GM18858 (cell line): Measurements from ENCODE around the gene PPM1F.

Experiments used
- ATAC-seq: cut with Tn5 transposase; IDR thresholded peaks from one replicate; pipeline ENCODE4 v1.9.1; 2021; ENCODE audit not compliant: unreplicated experiment

Gene PPM1F

DNA sequence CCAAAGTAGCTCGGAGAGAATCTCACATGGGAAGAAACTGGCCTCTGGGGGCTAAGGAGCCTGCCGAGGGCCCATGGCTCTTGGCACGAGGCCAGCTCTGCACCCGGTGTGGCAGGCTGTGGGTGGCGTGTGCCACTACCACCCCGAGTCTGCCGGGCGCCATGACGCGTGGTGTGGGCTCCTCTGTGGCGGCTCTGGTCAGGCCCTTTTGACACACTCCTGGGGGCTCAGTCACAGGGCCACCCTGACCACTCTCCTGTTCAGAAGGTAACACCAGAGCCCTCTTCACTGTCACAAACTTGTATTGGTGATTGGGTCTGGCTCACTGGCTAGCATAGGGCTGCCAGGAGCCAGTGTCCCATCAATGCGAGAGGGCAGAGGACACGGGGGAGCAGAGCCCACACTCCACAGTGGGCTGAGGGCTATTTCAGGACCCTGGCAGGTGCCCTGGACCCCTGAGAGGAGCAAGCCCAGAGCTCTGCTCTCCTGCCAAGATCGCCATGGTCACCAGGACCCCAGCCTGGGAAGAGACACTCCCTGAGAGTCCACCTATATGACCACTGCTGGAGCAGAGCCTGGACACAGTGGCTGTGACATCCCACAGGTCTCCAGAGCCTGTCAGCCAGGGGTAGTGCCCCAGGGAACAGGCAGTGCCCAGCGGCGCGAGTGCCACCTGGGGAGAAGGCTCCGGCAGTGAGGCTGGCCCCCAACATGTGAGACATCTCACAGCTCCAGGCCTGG is 8.6 kb upstream of the PPM1F start:
- no peak for ATAC-seq

GRCh38 chr22:21960200-21961126 is 7.8 kb upstream of the PPM1F start:
- ATAC-seq = no peak

DNA sequence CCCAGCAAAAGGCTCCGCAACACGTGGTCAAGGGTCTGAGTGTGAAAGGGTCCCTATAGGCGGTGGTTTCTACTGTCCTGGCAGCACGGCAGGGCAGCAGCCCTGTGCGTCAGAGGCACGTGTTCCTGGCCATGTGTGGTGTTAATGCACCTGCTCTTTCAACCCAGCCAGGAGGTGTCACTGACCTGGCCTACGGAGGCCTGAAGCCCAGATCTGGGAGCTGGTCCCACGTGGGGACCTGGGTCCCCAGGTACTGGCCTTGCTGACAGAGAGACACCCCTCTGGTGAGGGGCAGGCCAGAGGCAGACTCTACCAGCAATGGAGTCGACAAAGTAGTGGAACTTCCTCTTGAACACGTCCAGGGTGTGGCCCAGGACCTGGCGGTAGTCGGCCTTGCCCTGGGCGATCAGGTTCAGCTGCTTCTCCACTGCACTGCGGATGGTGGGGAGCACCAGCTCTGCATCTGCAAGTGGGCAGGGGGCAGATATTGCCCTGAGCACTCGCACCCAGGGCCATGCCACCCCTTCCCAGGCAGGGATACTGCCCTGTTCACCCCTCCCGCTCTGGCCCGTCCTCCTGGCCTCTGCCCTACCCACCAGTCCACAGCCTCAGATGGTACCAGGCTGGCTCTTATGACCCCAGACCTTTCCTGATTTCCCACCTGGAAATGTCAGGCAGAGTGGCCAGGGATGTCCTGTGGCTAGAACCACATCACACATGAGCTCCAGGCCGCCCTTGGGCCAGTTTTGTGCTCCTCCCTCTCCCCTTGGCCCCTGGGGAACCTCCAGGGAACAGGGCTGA is 6.8 kb upstream of the PPM1F start:
- ATAC-seq = no peak

GRCh38 chr22:21958360-21959273 is 6.0 kb upstream of the PPM1F start:
- no peak for ATAC-seq

DNA sequence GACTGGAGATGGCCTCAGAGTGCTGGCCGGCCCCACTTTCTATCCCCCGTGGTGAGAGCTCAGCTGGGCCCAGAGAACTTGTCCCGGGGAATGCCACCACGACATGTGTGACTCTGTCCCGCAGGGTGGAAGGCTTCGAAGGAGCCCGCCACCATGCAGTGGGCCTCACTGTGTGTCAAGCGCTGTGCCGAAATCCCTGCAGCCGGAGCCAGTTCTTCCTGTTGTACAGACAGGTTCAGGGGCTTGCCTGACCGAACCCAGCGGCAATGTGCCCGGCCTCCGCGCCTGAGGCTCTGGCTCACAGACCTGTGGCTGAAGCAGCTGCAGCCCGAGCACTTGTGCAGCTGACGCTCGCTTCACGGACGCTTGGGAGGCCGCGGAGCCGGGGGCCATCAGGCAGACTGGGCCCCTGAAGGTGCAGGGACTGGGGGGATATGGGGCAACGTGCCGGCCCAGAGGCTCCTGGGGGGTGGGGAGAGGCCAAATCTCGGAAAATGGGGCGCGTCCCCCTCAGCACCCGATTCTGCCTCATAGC is 650 bp downstream of the PPM1F start:
- ATAC-seq = no peak

DNA sequence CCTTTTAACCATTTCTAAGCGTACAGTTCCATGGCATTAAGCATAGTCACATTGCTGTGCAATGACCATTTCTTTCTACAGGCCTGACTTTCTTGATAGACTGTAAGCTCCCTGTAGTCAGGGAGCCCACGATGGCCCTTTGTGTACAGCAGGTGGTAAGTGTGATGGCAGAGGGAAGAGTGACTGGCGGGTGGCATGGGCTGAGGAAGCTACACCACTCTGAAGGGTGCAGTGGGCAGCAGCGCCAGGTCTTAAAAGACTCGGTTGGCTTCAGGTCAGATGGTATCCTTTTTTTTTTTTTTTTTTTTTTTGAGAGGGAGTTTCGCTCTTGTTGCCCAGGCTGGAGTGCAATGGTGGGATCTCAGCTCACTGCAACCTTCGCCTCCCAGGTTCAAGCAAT is 1.6 kb downstream of the PPM1F start:
- ATAC-seq = no peak

DNA sequence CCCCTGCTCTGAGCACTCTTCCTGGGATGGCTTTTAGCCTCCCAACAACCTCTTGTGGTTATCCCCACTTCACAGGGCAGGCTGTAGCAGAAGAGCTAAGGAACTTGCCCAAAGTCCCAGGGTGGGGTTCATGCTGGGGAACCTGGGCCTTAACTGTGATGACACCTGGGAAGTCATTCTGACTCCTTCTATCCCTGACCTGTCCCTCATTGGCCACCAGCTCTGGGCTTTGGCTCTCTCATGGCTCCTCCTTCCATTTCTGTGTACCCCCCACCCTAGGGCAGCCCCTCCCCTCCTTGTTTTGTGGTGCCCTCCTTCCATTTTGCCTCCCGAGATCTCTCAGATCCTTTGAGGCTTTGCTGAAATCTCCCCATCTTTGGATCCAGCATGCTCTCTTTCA is 2.7 kb downstream of the PPM1F start:
- ATAC-seq = no peak

- ATAC-seq = no peak
Measured at GRCh38 chr22:21949569-21949918, 3.1 kb downstream of the PPM1F start.

DNA sequence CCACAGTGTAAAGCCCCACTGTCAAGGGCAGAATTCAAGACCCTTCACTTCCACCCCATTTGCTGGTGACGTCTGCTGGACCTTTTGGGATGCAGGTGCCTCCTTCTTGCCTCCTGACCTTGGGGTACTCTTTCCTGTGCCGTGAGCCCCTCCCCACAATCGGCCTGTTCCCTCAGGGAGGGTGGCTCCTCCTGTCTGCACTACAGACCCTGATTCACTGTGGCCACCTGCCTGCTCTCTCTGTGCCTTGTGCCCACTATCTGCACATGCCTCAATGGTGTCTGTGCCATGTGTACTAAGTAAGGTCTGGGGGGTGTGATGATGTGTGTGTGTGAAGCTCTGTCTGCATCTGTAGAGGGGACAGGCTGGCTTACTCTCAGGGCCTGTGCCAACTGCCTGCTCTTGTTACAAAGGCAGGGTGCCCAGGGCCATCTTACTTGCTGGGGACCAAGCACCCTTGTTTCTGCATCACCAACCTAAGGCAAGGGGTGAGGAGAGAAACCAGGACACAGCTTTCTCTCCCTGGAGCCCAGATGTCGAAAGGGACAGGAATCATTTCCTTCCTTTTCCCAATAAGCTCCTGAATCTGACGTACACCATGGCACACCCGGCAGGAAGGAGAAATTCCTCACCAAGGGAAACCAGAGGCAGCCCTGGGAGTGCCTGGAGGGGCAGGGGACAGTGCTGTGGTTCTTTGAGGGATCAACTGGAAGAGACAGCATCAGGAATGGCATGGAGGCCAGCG is 3.7 kb downstream of the PPM1F start:
- no peak for ATAC-seq

GRCh38 chr22:21948390-21948789 is 4.3 kb downstream of the PPM1F start:
- no peak for ATAC-seq

DNA sequence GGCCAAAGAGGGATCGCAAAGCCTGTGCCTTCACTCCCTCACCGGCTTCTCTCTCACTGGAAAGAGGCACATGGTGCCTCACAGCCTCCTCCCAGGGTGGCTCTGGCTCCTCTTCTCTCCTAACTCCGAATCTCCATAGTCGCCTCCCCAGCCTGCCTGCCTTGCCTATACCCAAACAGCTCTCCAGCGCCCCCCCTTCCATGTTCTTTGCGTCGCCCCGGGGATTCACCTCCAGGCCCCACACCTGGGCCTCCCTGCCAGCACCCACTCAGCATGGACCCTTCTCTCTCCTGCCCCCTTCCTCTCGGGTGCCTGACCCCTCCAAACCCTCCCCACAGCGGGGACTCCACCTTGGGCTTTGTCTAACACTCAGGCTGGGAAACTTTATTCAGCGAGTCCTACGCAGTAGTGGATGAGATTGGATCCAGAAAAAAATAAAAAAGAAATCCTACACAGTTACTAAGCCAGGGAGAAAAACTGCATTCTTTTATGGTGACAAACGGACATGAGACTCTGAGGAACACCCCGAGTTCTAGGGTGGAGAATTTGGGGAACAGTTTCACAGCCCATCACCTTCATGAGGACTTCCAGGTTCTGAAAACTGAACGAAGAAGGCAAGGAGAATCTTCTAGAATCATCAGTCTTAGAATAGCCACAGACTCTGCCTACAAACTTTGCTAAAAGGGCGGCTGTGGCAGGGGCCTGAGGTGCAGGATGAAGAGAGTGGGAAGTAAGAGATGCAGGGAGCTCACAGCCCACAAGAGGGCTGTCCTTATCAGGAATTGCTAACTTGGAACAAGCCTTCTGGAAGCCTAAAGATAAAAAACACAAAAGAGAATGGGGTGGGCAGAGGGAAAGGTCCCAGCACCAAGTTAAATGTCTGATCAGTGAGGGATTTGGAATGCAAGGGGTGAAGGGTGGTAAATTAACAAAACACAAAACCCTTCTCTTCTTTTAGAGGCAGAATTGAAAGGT is 5.3 kb downstream of the PPM1F start:
- no peak for ATAC-seq

GRCh38 chr22:21946262-21946925 is 6.3 kb downstream of the PPM1F start:
- ATAC-seq = no peak

DNA sequence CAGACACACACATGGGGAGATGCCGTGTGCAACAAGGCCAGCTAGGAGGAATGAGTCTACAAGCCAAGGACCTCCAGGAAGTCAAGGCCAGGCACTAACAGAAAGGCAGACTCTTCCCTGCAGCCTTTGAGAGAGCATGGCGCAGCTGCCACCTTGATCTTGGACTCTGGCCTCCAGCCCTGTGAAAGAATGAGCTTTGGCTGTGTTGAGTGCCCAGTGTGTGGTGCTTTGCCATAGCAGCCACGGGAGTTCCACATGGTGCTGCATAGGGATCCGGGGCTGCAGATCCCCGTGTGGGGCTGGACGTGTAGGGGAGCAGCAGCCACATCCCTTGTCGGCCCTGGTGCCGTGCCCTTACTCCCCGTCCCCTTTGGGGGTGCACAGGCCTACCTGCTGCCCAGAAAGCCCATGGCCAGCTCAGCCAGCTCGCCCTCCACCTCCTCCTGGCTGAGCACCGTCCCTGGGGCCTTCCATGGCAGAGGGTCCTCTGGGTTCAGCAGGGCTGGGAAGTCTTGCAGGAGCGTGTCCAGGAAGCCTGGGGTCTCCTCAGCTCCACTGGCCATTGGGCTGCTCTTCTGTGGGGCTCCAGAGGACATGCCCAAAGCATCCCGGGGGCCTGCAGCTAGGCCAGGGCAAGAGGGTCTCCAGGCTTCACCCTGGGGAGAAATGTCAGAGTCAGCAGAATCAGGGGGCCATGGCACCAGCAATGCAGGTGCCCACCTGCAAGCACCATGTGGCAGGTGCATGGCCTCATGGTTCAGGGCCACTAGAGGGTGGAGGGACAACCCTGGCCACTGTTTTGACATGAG is 7.0 kb downstream of the PPM1F start:
- ATAC-seq = no peak

DNA sequence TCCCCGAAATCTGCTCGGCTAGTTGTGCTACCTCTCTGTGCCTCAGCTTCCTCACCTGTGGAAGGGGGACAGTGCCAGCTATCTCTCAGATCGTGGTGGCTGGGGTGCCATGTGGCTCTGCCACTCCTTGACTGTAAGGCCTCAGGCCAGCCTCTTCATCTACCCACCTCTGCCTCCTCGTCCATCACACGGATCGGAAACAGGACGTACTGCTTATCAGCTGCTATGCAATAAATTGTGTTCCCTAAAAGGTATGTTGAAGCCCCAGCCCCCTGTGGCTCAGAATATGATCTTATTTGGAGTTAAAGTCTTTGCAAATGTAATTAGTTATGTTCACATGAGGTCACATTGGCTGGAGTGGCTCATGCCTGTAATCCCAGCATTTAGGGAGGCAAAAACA is 7.8 kb downstream of the PPM1F start:
- ATAC-seq = no peak

- no peak for ATAC-seq
Measured at GRCh38 chr22:21943571-21944448, 8.8 kb downstream of the PPM1F start.
